GM12872 (cell line): ENCODE data around the gene PRAC2.

ENCODE experiments used
- CTCF ChIP-seq: IDR thresholded peaks from 3 replicates; pipeline ENCODE4 v1.5.1; 2011; ENCODE audit warnings: low read depth, mild to moderate bottlenecking, low read length, moderate library complexity; ENCODE audit not compliant: insufficient read depth

Gene PRAC2

GRCh38 chr17:48718227-48718760 is 4.7 kb upstream of the PRAC2 start:
- TF ChIP-seq CTCF, result no peak

GRCh38 chr17:48718761-48719641 is 4.0 kb upstream of the PRAC2 start:
- TF ChIP-seq CTCF, result no peak

GRCh38 chr17:48719642-48720265 is 3.2 kb upstream of the PRAC2 start:
- TF ChIP-seq CTCF, result no peak

GRCh38 chr17:48720266-48721008 is 2.5 kb upstream of the PRAC2 start:
- no peak for TF ChIP-seq CTCF

GRCh38 chr17:48721009-48721402 is 2.0 kb upstream of the PRAC2 start:
- no peak for TF ChIP-seq CTCF

GRCh38 chr17:48722201-48722907 is 631 bp upstream of the PRAC2 start, which contains the start of gene PRAC1:
TSS of gene PRAC1 (minus strand) at chr17:48722518. CDS start at chr17:48722392, 126 bp downstream.
- TF ChIP-seq CTCF, result no peak
